HG03575 (cell line): ENCODE results near the gene CEP164.
"Not testable (repeated sequence)": the region's sequence is repeated elsewhere in the genome, so short reads cannot be mapped to it uniquely, and the experiment has no call there.

Experiments
- ATAC-seq: cut with Tn5 transposase; IDR thresholded peaks from one replicate; pipeline ENCODE4 v1.9.1; 2021; ENCODE audit not compliant: unreplicated experiment, insufficient number of reproducible peaks, low FRiP score; ENCODE audit errors: extremely low read depth

The CEP164 gene

GRCh38 chr11:117302228-117302627, 25.4 kb upstream of the CEP164 start:
- no peak for ATAC-seq

GRCh38 chr11:117303101-117303500, 24.6 kb upstream of the CEP164 start:
- no peak for ATAC-seq

- no peak for ATAC-seq
Observed at GRCh38 chr11:117303646-117304315, 23.9 kb upstream of the CEP164 start.

- ATAC-seq, result no peak
Observed at GRCh38 chr11:117305145-117305544, 22.5 kb upstream of the CEP164 start.

GRCh38 chr11:117309310-117309709, 18.3 kb upstream of the CEP164 start:
- no peak for ATAC-seq

- no peak for ATAC-seq
Observed at GRCh38 chr11:117313091-117313490, 14.6 kb upstream of the CEP164 start.

GRCh38 chr11:117313828-117314768, 13.6 kb upstream of the CEP164 start:
- no peak for ATAC-seq

- ATAC-seq, result no peak
Observed at GRCh38 chr11:117314840-117315239, 12.8 kb upstream of the CEP164 start.

- ATAC-seq, result no peak
Observed at GRCh38 chr11:117315285-117316196, 12.1 kb upstream of the CEP164 start.

- no peak for ATAC-seq
Observed at GRCh38 chr11:117316197-117316961, 11.3 kb upstream of the CEP164 start, which contains the start of gene BACE1. BACE1 (minus strand) TSS chr11:117316256; CDS start chr11:117315795, 461 bp downstream.

GRCh38 chr11:117318738-117319137, 8.9 kb upstream of the CEP164 start:
- no peak for ATAC-seq

- no peak for ATAC-seq
Observed at GRCh38 chr11:117319214-117319840, 8.3 kb upstream of the CEP164 start.

- not testable (repeated sequence) for ATAC-seq
Observed at GRCh38 chr11:117327255-117327566, 443 bp upstream of the CEP164 start.

- no peak for ATAC-seq
Observed at GRCh38 chr11:117328375-117329010, 839 bp downstream of the CEP164 start.

GRCh38 chr11:117332843-117333242, 5.2 kb downstream of the CEP164 start:
- no peak for ATAC-seq

GRCh38 chr11:117333917-117334316, 6.3 kb downstream of the CEP164 start:
- ATAC-seq, result no peak

- ATAC-seq, result no peak
Observed at GRCh38 chr11:117334896-117335295, 7.2 kb downstream of the CEP164 start.

GRCh38 chr11:117335399-117335798, 7.7 kb downstream of the CEP164 start:
- no peak for ATAC-seq
